Spleen (tissue), 11 donors: ENCODE results near the gene ACTN2. TPM values are rescaled to one million over a fixed set of nuclear protein-coding genes. Genes with fewer than 3 reads are reported as not detected.

Experiments
- DNase-seq: peaks from one replicate; pipeline ENCODE4 v3.0.0-alpha.2; 2020
- H3K27ac ChIP-seq, 8 donors: fragments of 200-600 bp; sonication (generic) in 7 of 8; 1 replicate in 4 of 8; 2 replicates in 4 of 8; pipeline versions ENCODE4 v1.5.0 to v1.8.0; 2016 to 2021; ENCODE audit warnings: inconsistent platforms in 4 of 8, mild to moderate bottlenecking in 4 of 8, moderate library complexity in 1 of 8
- H3K27me3 ChIP-seq, 7 donors: fragments of 200-600 bp; sonication (generic) in 6 of 7; replicated peaks in 1 of 7; 1 replicate in 4 of 7; 2 replicates in 3 of 7; pipeline versions ENCODE4 v1.5.0 to v1.8.0; 2016 to 2021; ENCODE audit warnings: inconsistent platforms in 3 of 7, mild to moderate bottlenecking in 1 of 7
- H3K36me3 ChIP-seq, 6 donors: fragments of 200-600 bp; sonication (generic) in 5 of 6; 1 replicate in 4 of 6; 2 replicates in 2 of 6; pipeline versions ENCODE4 v1.5.0 to v1.8.0; 2016 to 2021; ENCODE audit warnings: inconsistent platforms in 2 of 6
- H3K4me1 ChIP-seq, 6 donors: fragments of 200-600 bp; sonication (generic) in 5 of 6; 1 replicate in 3 of 6; 2 replicates in 3 of 6; pipeline versions ENCODE4 v1.5.0 to v1.8.0; 2016 to 2021; ENCODE audit warnings: inconsistent platforms in 3 of 6
- H3K4me3 ChIP-seq, 8 donors: fragments of 200-600 bp; sonication (generic) in 7 of 8; 1 replicate in 4 of 8; 2 replicates in 4 of 8; pipeline versions ENCODE4 v1.5.0 to v1.8.0; 2016 to 2021; ENCODE audit warnings: inconsistent platforms in 4 of 8, mild to moderate bottlenecking in 4 of 8, moderate library complexity in 2 of 8
- H3K9me3 ChIP-seq, 8 donors: fragments of 200-600 bp; sonication (generic) in 7 of 8; 1 replicate in 4 of 8; 2 replicates in 4 of 8; pipeline versions ENCODE4 v1.5.0 to v1.8.0; 2016 to 2021; ENCODE audit warnings: inconsistent platforms in 4 of 8
- CTCF ChIP-seq, 11 experiments: fragments of 200-600 bp in 7 of 11; fragments of 450-650 bp in 4 of 11; sonication (generic) in 4 of 11; IDR thresholded peaks in 8 of 11; conservative IDR thresholded peaks in 3 of 11; 1 replicate in 7 of 11; 2 replicates in 4 of 11; pipeline versions ENCODE4 v1.4.0 to v1.8.0; 2016 to 2021; ENCODE audit warnings: antibody characterized with exemption in 11 of 11, inconsistent platforms in 4 of 11, mild to moderate bottlenecking in 1 of 11
- POLR2A ChIP-seq, 3 donors: fragments of 450-650 bp; IDR thresholded peaks; one replicate each; pipeline ENCODE4 v1.5.1; 2017; ENCODE audit warnings: antibody characterized with exemption in 3 of 3, mild to moderate bottlenecking in 1 of 3
- POLR2AphosphoS5 ChIP-seq, 3 donors: sonication (generic); formaldehyde crosslinking; IDR thresholded peaks; one replicate each; pipeline ENCODE4 v1.5.1; 2017; ENCODE audit warnings: antibody characterized with exemption in 3 of 3
- WGBS, 5 donors: extraction: QIAGEN DNeasy Blood & Tissue Kit in 3 of 5; methylation state at CpG; one replicate each; pipeline versions ENCODE4 v1.1.5 to v1.1.7; 2013 to 2018; 5-methylcytosine and 5-hydroxymethylcytosine counted together
- intact Hi-C: fragments of 100-400 bp; cut with DNase I; formaldehyde crosslinking; loops from one replicate; pipeline ENCODE4 v1.15.0; 2023; ENCODE audit warnings: low total_unique reads
- polyA plus RNA-seq, 3 donors: library from polyadenylated mRNA; stranded (reverse); fragments of 200-250 nt; gene quantifications; one replicate each; pipeline ENCODE4 v1.2.1, GENCODE V29; 2013
- total RNA-seq, 7 donors: library from RNA; depleted of rRNA in 3 of 7; stranded (reverse); fragments of >200 nt in 3 of 7; fragmentation: NEBNext Ultra II Directional in 4 of 7; extraction: Animal tissue kit (Norgen Biotek cat#: 25700) in 4 of 7; gene quantifications; one replicate each; pipeline versions ENCODE4 v1.1.0 to v1.2.1, GENCODE V29; 2016 to 2021
- donor health status: healthy with polysubstance abuse.
- donor health status: DM: no; HTN: no; CAD: no; lungs with moderate emphysema.
- donor health status: DM: no; HTN: no; CAD: no.
- donor health status: Bipolar disorder and iron deficiency.
- donor health status: healthy.
- donor health status: DM: no; HTN: no; CAD: no.
- donor health status: DM: yes; HTN: yes; CAD: no.

ACTN2 gene
- total and polyA plus RNA-seq, 10 donors, result 0.19 to 1.5 (median 0.64) TPM; not detected in 4

GRCh38 chr1:236724506-236724905 is 38.2 kb downstream of the ACTN2 start:
- no peaks in the 10 kb centered on the region for H3K4me1 ChIP-seq
- WGBS, 5 donors, result 74 to 83% (median 79%) methylated on average over 8 to 10 of the region's 10 CpGs
- intact Hi-C loops, result no loop called here
- no peaks in the 10 kb centered on the region for H3K36me3 ChIP-seq
- no peak overlapping the region for H3K4me3 ChIP-seq
- no peak overlapping the region for H3K27ac ChIP-seq
- TF ChIP-seq POLR2A (IDR thresholded peaks at IDR 0.05) (no peak), POLR2AphosphoS5 (IDR thresholded peaks at IDR 0.05) (no peak), CTCF (IDR thresholded peaks at IDR 0.05 in 8 of 11, conservative IDR thresholded peaks at IDR 0.05 in 3 of 11) (no peak)
- no peaks in the 10 kb centered on the region for H3K27me3 ChIP-seq
- no peak for DNase-seq
- H3K9me3 ChIP-seq, result peaks cover 0 to 6% (median 0%) of the 10 kb centered on the region in 8 donors

- Histone ChIP-seq H3K27me3 (no peaks in the 10 kb centered on the region), H3K36me3 (no peaks in the 10 kb centered on the region), H3K27ac (no peak overlapping the region), H3K4me3 (no peak overlapping the region), H3K4me1 (no peaks in the 10 kb centered on the region), H3K9me3 (peaks cover 0 to 6% (median 0%) of the 10 kb centered on the region in 8 donors)
- WGBS, 5 donors, result 59 to 80% (median 70%) methylated on average over 3 of the region's 3 CpGs
- no peak for DNase-seq
- no peak for TF ChIP-seq POLR2AphosphoS5 (IDR thresholded peaks at IDR 0.05)
- no peak for TF ChIP-seq CTCF (IDR thresholded peaks at IDR 0.05 in 8 of 11, conservative IDR thresholded peaks at IDR 0.05 in 3 of 11)
- no peak for TF ChIP-seq POLR2A (IDR thresholded peaks at IDR 0.05)
- intact Hi-C loops, result no loop called here
Measured at GRCh38 chr1:236725668-236726067, 39.4 kb downstream of the ACTN2 start.

GRCh38 chr1:236727521-236727920 is 41.2 kb downstream of the ACTN2 start:
- no peaks in the 10 kb centered on the region for H3K27me3 ChIP-seq
- intact Hi-C loops, result no loop called here
- 65 to 75% (median 71%) methylated on average over 11 of the region's 11 CpGs for WGBS, 5 donors
- no peaks in the 10 kb centered on the region for H3K4me1 ChIP-seq
- peaks cover 0 to 6% (median 0%) of the 10 kb centered on the region in 8 donors for H3K9me3 ChIP-seq
- no peaks in the 10 kb centered on the region for H3K36me3 ChIP-seq
- H3K27ac ChIP-seq, result no peak overlapping the region
- H3K4me3 ChIP-seq, result no peak overlapping the region
- no peak for TF ChIP-seq POLR2A (IDR thresholded peaks at IDR 0.05)
- TF ChIP-seq POLR2AphosphoS5 (IDR thresholded peaks at IDR 0.05), result no peak
- no peak for TF ChIP-seq CTCF (IDR thresholded peaks at IDR 0.05 in 8 of 11, conservative IDR thresholded peaks at IDR 0.05 in 3 of 11)
- no peak for DNase-seq

GRCh38 chr1:236728752-236729151 is 42.5 kb downstream of the ACTN2 start:
- peaks cover 0 to 6% (median 0%) of the 10 kb centered on the region in 8 donors for H3K9me3 ChIP-seq
- no peaks in the 10 kb centered on the region for H3K4me1 ChIP-seq
- no peak overlapping the region for H3K27ac ChIP-seq
- H3K4me3 ChIP-seq, result no peak overlapping the region
- no peak for DNase-seq
- TF ChIP-seq CTCF (IDR thresholded peaks at IDR 0.05 in 8 of 11, conservative IDR thresholded peaks at IDR 0.05 in 3 of 11) (no peak), POLR2AphosphoS5 (IDR thresholded peaks at IDR 0.05) (no peak), POLR2A (IDR thresholded peaks at IDR 0.05) (no peak)
- WGBS, 5 donors, result 78 to 90% (median 84%) methylated on average over 4 of the region's 4 CpGs
- H3K36me3 ChIP-seq, result no peaks in the 10 kb centered on the region
- no peaks in the 10 kb centered on the region for H3K27me3 ChIP-seq
- intact Hi-C loops, result no loop called here
